Measurements from ENCODE around the gene PLAAT5.
"Not testable (repeated sequence)": the region's sequence is repeated elsewhere in the genome, so short reads cannot be mapped to it uniquely, and the experiment has no call there.

The PLAAT5 gene

GRCh38 chr11:63490551-63491239 lies at the start of gene PLAAT5:
Gene PLAAT5 (minus strand): TSS chr11:63491167. CDS start chr11:63491034, 133 bp downstream.
- peak in 1 of 3 donors; percentile 10 for DNase-seq (ENCODE audit: low read depth in 2 of 3, low spot score in 1 of 3)

- DNase-seq (ENCODE audit: low read depth in 2 of 3, low spot score in 1 of 3), result no peak
Observed at GRCh38 chr11:63537293-63538101, 46.5 kb upstream of the PLAAT5 start.

- no peak for DNase-seq (ENCODE audit: low read depth in 2 of 3, low spot score in 1 of 3)
Observed at GRCh38 chr11:63536669-63537292, 45.8 kb upstream of the PLAAT5 start, which contains the start of gene PLAAT4. Gene PLAAT4 (plus strand): TSS chr11:63536808. CDS start chr11:63536869, 61 bp downstream.

- no peak for DNase-seq (ENCODE audit: low read depth in 2 of 3, low spot score in 1 of 3)
Observed at GRCh38 chr11:63535734-63536133, 44.8 kb upstream of the PLAAT5 start.

GRCh38 chr11:63534895-63535461 lies 44.0 kb upstream of the PLAAT5 start:
- no peak for DNase-seq (ENCODE audit: low read depth in 2 of 3, low spot score in 1 of 3)

- DNase-seq (ENCODE audit: low read depth in 2 of 3, low spot score in 1 of 3), result no peak
Observed at GRCh38 chr11:63534076-63534475, 43.1 kb upstream of the PLAAT5 start.

GRCh38 chr11:63532799-63533475 lies 42.0 kb upstream of the PLAAT5 start:
- DNase-seq (ENCODE audit: low read depth in 2 of 3, low spot score in 1 of 3), result no peak

- no peak for DNase-seq (ENCODE audit: low read depth in 2 of 3, low spot score in 1 of 3)
Observed at GRCh38 chr11:63532117-63532516, 41.1 kb upstream of the PLAAT5 start.

- DNase-seq (ENCODE audit: low read depth in 2 of 3, low spot score in 1 of 3), result peak in 1 of 3 donors; percentile 47
Observed at GRCh38 chr11:63531074-63531792, 40.3 kb upstream of the PLAAT5 start.

GRCh38 chr11:63530021-63530420 lies 39.1 kb upstream of the PLAAT5 start:
- DNase-seq (ENCODE audit: low read depth in 2 of 3, low spot score in 1 of 3), result no peak

- not testable (repeated sequence) for DNase-seq (ENCODE audit: low read depth in 2 of 3, low spot score in 1 of 3)
Observed at GRCh38 chr11:63529373-63529772, 38.4 kb upstream of the PLAAT5 start.

- DNase-seq (ENCODE audit: low read depth in 2 of 3, low spot score in 1 of 3), result not testable (repeated sequence)
Observed at GRCh38 chr11:63528729-63529278, 37.8 kb upstream of the PLAAT5 start.

- not testable (repeated sequence) for DNase-seq (ENCODE audit: low read depth in 2 of 3, low spot score in 1 of 3)
Observed at GRCh38 chr11:63528156-63528555, 37.2 kb upstream of the PLAAT5 start.

GRCh38 chr11:63527667-63528066 lies 36.7 kb upstream of the PLAAT5 start:
- no peak for DNase-seq (ENCODE audit: low read depth in 2 of 3, low spot score in 1 of 3)

GRCh38 chr11:63523151-63523550 lies 32.2 kb upstream of the PLAAT5 start:
- no peak for DNase-seq (ENCODE audit: low read depth in 2 of 3, low spot score in 1 of 3)

GRCh38 chr11:63521896-63522295 lies 30.9 kb upstream of the PLAAT5 start:
- DNase-seq (ENCODE audit: low read depth in 2 of 3, low spot score in 1 of 3), result no peak

GRCh38 chr11:63520606-63521170 lies 29.7 kb upstream of the PLAAT5 start:
- DNase-seq (ENCODE audit: low read depth in 2 of 3, low spot score in 1 of 3), result no peak

- DNase-seq (ENCODE audit: low read depth in 2 of 3, low spot score in 1 of 3), result no peak
Observed at GRCh38 chr11:63518548-63518947, 27.6 kb upstream of the PLAAT5 start.

- no peak for DNase-seq (ENCODE audit: low read depth in 2 of 3, low spot score in 1 of 3)
Observed at GRCh38 chr11:63517156-63517555, 26.2 kb upstream of the PLAAT5 start.

GRCh38 chr11:63516109-63516508 lies 25.1 kb upstream of the PLAAT5 start:
- no peak for DNase-seq (ENCODE audit: low read depth in 2 of 3, low spot score in 1 of 3)

Data from stimulated activated CD4-positive, alpha-beta T cell treated with anti-CD3 and anti-CD28 coated beads, Interleukin-12 subunit alpha, Interleukin-12 subunit beta, amount 100 ng/mL, for 48 hours (primary cell).